Psoas muscle (tissue), 8 donors: ENCODE results near the gene SLC25A19. TPM values are rescaled to one million over a fixed set of nuclear protein-coding genes. Genes with fewer than 3 reads are reported as not detected.
"Not testable (repeated sequence)": the region's sequence is repeated elsewhere in the genome, so short reads cannot be mapped to it uniquely, and the experiment has no call there.

Experiments
- ATAC-seq, 4 donors: fragments of 200-7000 bp; cut with Tn5 transposase; one replicate each; pipeline ENCODE4 v1.9.1; 2020; ENCODE audit warnings: moderate library complexity in 3 of 4, mild to moderate bottlenecking in 2 of 4
- DNase-seq, 2 donors: peaks; one replicate each; pipeline ENCODE4 v3.0.0-alpha.2; 2020
- H3K27ac ChIP-seq: fragments of 200-600 bp; one replicate; pipeline ENCODE4 v1.8.0; 2022
- H3K27me3 ChIP-seq, 3 donors: fragments of 200-600 bp in 1 of 3; one replicate each; pipeline versions ENCODE4 v1.6.1 to v1.8.0; 2013 to 2022; ENCODE audit warnings: low read length in 2 of 3, mild to moderate bottlenecking in 2 of 3, moderate library complexity in 1 of 3; ENCODE audit not compliant: insufficient read depth in 3 of 3
- H3K36me3 ChIP-seq, 2 donors: fragments of 200-600 bp in 1 of 2; one replicate each; pipeline versions ENCODE4 v1.6.1 to v1.8.0; 2013 to 2022; ENCODE audit warnings: low read depth in 1 of 2, mild to moderate bottlenecking in 1 of 2, moderate library complexity in 1 of 2; ENCODE audit not compliant: insufficient read depth in 1 of 2
- H3K4me1 ChIP-seq: fragments of 200-600 bp; one replicate; pipeline ENCODE4 v1.8.0; 2022
- H3K4me3 ChIP-seq: fragments of 200-600 bp; one replicate; pipeline ENCODE4 v1.8.0; 2022; ENCODE audit warnings: mild to moderate bottlenecking
- H3K9me3 ChIP-seq: fragments of 200-600 bp; one replicate; pipeline ENCODE4 v1.8.0; 2022
- CTCF ChIP-seq: fragments of 200-600 bp; IDR thresholded peaks from one replicate; pipeline ENCODE4 v1.8.0; 2022; ENCODE audit warnings: antibody characterized with exemption
- WGBS, 3 donors: extraction: QIAGEN DNeasy Blood & Tissue Kit; methylation state at CpG; one replicate each; pipeline versions ENCODE4 v1.1.6 to v1.1.7; 2013; 5-methylcytosine and 5-hydroxymethylcytosine counted together
- intact Hi-C, 2 donors: fragments of 100-400 bp; cut with DNase I; formaldehyde crosslinking; loops; one replicate each; pipeline versions ENCODE4 v1.11.0 to v1.14.2; 2022
- polyA plus RNA-seq, 3 donors: library from polyadenylated mRNA; stranded (reverse); fragments of 200-250 nt; gene quantifications; one replicate each; pipeline ENCODE4 v1.2.3, GENCODE V29; 2013
- total RNA-seq, 4 donors: library from RNA; stranded (reverse); fragmentation: NEBNext Ultra II Directional in 2 of 4; extraction: Animal tissue kit (Norgen Biotek cat#: 25700) in 2 of 4; gene quantifications; one replicate each; pipeline versions ENCODE4 v1.2.1 to v1.2.4, GENCODE V29; 2021 to 2023
- donor health status: healthy with polysubstance abuse.
- donor health status: DM: no; HTN: no; CAD: no; lungs with moderate emphysema.
- donor health status: Bipolar disorder and iron deficiency.
- donor health status: healthy.
- donor health status: DM: yes; HTN: yes; CAD: no.
- donor health status: DM: no; HTN: no; CAD: no.
- donor health status: DM: no; HTN: no; CAD: no.
- donor health status: DM: yes; HTN: yes; CAD: no.

SLC25A19 gene
- total and polyA plus RNA-seq, 7 donors = 11.3 to 52.7 (median 24.9) TPM

- H3K36me3 ChIP-seq = no peaks in the 10 kb centered on the region
- H3K27me3 ChIP-seq = no peaks in the 10 kb centered on the region
- DNase-seq (no peak), ATAC-seq (no peak)
- intact Hi-C loops = no loop called here
- TF ChIP-seq CTCF = no peak
- H3K4me1 ChIP-seq = no peaks in the 10 kb centered on the region
- WGBS, 3 donors = 72 to 81% (median 76%) methylated on average over 7 of the region's 7 CpGs
- H3K9me3 ChIP-seq = no peaks in the 10 kb centered on the region
- no peak overlapping the region for H3K4me3 ChIP-seq
- H3K27ac ChIP-seq = no peak overlapping the region
Observed at GRCh38 chr17:75300280-75300679, 11.0 kb upstream of the SLC25A19 start.

- no peaks in the 10 kb centered on the region for H3K27me3 ChIP-seq
- DNase-seq (no peak), ATAC-seq (no peak)
- H3K9me3 ChIP-seq = no peaks in the 10 kb centered on the region
- no peaks in the 10 kb centered on the region for H3K36me3 ChIP-seq
- intact Hi-C loops = no loop called here
- no peak for TF ChIP-seq CTCF
- peak overlapping the region; percentile 46 for H3K27ac ChIP-seq
- no peak overlapping the region for H3K4me3 ChIP-seq
- no peaks in the 10 kb centered on the region for H3K4me1 ChIP-seq
- WGBS, 3 donors = 82 to 87% (median 84%) methylated on average over 8 of the region's 8 CpGs
Observed at GRCh38 chr17:75295201-75296158, 6.2 kb upstream of the SLC25A19 start.

- H3K36me3 ChIP-seq, DNase-seq, intact Hi-C loops, H3K9me3 ChIP-seq, H3K4me3 ChIP-seq, H3K27ac ChIP-seq, H3K4me1 ChIP-seq, ATAC-seq, H3K27me3 ChIP-seq: not testable (repeated sequence)
- 67 to 72% (median 72%) methylated on average over 15 to 16 of the region's 16 CpGs for WGBS, 3 donors
Observed at GRCh38 chr17:75292810-75293448, 3.7 kb upstream of the SLC25A19 start.

- no peak for TF ChIP-seq CTCF
- 5 to 9% (median 7%) methylated on average over 26 of the region's 26 CpGs for whole genome bisulfite sequencing, 3 donors
- Histone ChIP-seq H3K9me3 (no peaks in the 10 kb centered on the region), H3K36me3 (peaks cover 3 to 21% of the 10 kb centered on the region in 2 donors), H3K4me3 (peak overlapping the region; percentile 70), H3K4me1 (peaks cover 5% of the 10 kb centered on the region), H3K27ac (peak overlapping the region; percentile 83), H3K27me3 (no peaks in the 10 kb centered on the region)
- ATAC-seq (peak; percentile 29 to 64 (median 44)), DNase-seq (peak in 1 of 2 donors; percentile 44)
- intact Hi-C loops = loop anchor here in 1 of 2 donors (2.0 kb wide), 2 partner anchors 115 to 123 kb away; partner anchors contain the start of gene GRB2
Observed at GRCh38 chr17:75289832-75290337, 652 bp upstream of the SLC25A19 start.

GRCh38 chr17:75288770-75289114 is 491 bp downstream of the SLC25A19 start:
- H3K4me1 ChIP-seq = peaks cover 5% of the 10 kb centered on the region
- H3K4me3 ChIP-seq = peak overlapping the region; percentile 70
- H3K9me3 ChIP-seq = no peaks in the 10 kb centered on the region
- TF ChIP-seq CTCF = no peak
- peaks cover 3 to 31% of the 10 kb centered on the region in 2 donors for H3K36me3 ChIP-seq
- DNase-seq (peak in 1 of 2 donors; percentile 38), ATAC-seq (peak; percentile 32 to 52 (median 48))
- intact Hi-C loops = loop anchor here in 1 of 2 donors (2.0 kb wide), 1 partner anchor 116 kb away; the partner anchor contains the start of gene GRB2
- WGBS, 3 donors = 0 to 1% (median 1%) methylated on average over 14 of the region's 14 CpGs
- peak overlapping the region; percentile 83 for H3K27ac ChIP-seq
- H3K27me3 ChIP-seq = no peaks in the 10 kb centered on the region
